Skeletal muscle satellite cell (primary cell): ENCODE measurements around the gene ALK.
A peak's percentile ranks its signal among the peaks of the same experiment; 100 is the strongest.

Source experiments
- H3K27me3 ChIP-seq: 2 replicates; pipeline ENCODE4 v1.7.0; 2013; ENCODE audit warnings: low read length; ENCODE audit not compliant: control insufficient read depth, insufficient read depth
- H3K36me3 ChIP-seq: 2 replicates; pipeline ENCODE4 v1.7.0; 2013; ENCODE audit warnings: mild to moderate bottlenecking, control low read depth, low read length; ENCODE audit not compliant: insufficient read depth
- H3K4me1 ChIP-seq: 2 replicates; pipeline ENCODE4 v1.7.0; 2013; ENCODE audit warnings: low read length; ENCODE audit not compliant: control insufficient read depth, insufficient read depth
- H3K4me2 ChIP-seq: 2 replicates; pipeline ENCODE4 v1.7.0; 2013; ENCODE audit warnings: mild to moderate bottlenecking, low read length
- H3K4me3 ChIP-seq: 2 replicates; pipeline ENCODE4 v1.7.0; 2013; ENCODE audit warnings: low read length
- H3K9ac ChIP-seq: 2 replicates; pipeline ENCODE4 v1.7.0; 2013; ENCODE audit warnings: mild to moderate bottlenecking, low read depth, low read length, moderate library complexity
- H3K9me3 ChIP-seq: replicated peaks from 2 replicates; pipeline ENCODE4 v1.7.0; 2013; ENCODE audit warnings: mild to moderate bottlenecking, control low read depth, low read length

The ALK gene

GRCh38 chr2:29524652-29525051 lies 396.7 kb downstream of the ALK start:
- Histone ChIP-seq H3K4me2 (no peak overlapping the region), H3K4me1 (peaks cover 45% of the 10 kb centered on the region), H3K4me3 (no peak overlapping the region), H3K27me3 (no peaks in the 10 kb centered on the region), H3K9me3 (no peaks in the 10 kb centered on the region), H3K36me3 (no peaks in the 10 kb centered on the region), H3K9ac (no peak overlapping the region)

- Histone ChIP-seq H3K9me3 (no peaks in the 10 kb centered on the region), H3K27me3 (no peaks in the 10 kb centered on the region), H3K4me3 (no peak overlapping the region), H3K9ac (no peak overlapping the region), H3K4me1 (peaks cover 43% of the 10 kb centered on the region), H3K4me2 (peak overlapping the region; percentile 3), H3K36me3 (no peaks in the 10 kb centered on the region)
These were observed 398.3 kb downstream of the ALK start for GRCh38 chr2:29522951-29523669.

GRCh38 chr2:29520001-29520400 lies 401.4 kb downstream of the ALK start:
- peaks cover 44% of the 10 kb centered on the region for H3K4me1 ChIP-seq
- H3K4me2 ChIP-seq: no peak overlapping the region
- no peak overlapping the region for H3K4me3 ChIP-seq
- H3K36me3 ChIP-seq: no peaks in the 10 kb centered on the region
- H3K9ac ChIP-seq: no peak overlapping the region
- H3K9me3 ChIP-seq: no peaks in the 10 kb centered on the region
- H3K27me3 ChIP-seq: no peaks in the 10 kb centered on the region

- no peaks in the 10 kb centered on the region for H3K27me3 ChIP-seq
- peaks cover 44% of the 10 kb centered on the region for H3K4me1 ChIP-seq
These were observed 402.0 kb downstream of the ALK start for GRCh38 chr2:29519338-29519925.

GRCh38 chr2:29518646-29519337 lies 402.6 kb downstream of the ALK start:
- H3K4me2 ChIP-seq: no peak overlapping the region
- H3K4me3 ChIP-seq: no peak overlapping the region
- no peaks in the 10 kb centered on the region for H3K9me3 ChIP-seq
- peaks cover 44% of the 10 kb centered on the region for H3K4me1 ChIP-seq
- no peaks in the 10 kb centered on the region for H3K36me3 ChIP-seq
- H3K9ac ChIP-seq: no peak overlapping the region
- H3K27me3 ChIP-seq: no peaks in the 10 kb centered on the region

More at GRCh38 chr2:29519338-29519925, 402.0 kb downstream of the ALK start:
- Histone ChIP-seq H3K9me3 (no peaks in the 10 kb centered on the region), H3K4me3 (no peak overlapping the region), H3K4me2 (no peak overlapping the region), H3K9ac (no peak overlapping the region), H3K36me3 (no peaks in the 10 kb centered on the region)

- no peaks in the 10 kb centered on the region for H3K9me3 ChIP-seq
These were observed 403.4 kb downstream of the ALK start for GRCh38 chr2:29518010-29518409.

GRCh38 chr2:29517413-29517812 lies 404.0 kb downstream of the ALK start:
- Histone ChIP-seq H3K4me2 (no peak overlapping the region), H3K4me1 (peaks cover 32% of the 10 kb centered on the region), H3K9ac (no peak overlapping the region), H3K4me3 (no peak overlapping the region), H3K9me3 (no peaks in the 10 kb centered on the region), H3K36me3 (no peaks in the 10 kb centered on the region), H3K27me3 (no peaks in the 10 kb centered on the region)

More at GRCh38 chr2:29518010-29518409, 403.4 kb downstream of the ALK start:
- no peaks in the 10 kb centered on the region for H3K27me3 ChIP-seq
- no peak overlapping the region for H3K9ac ChIP-seq
- no peak overlapping the region for H3K4me3 ChIP-seq
- H3K4me1 ChIP-seq: peaks cover 38% of the 10 kb centered on the region
- no peak overlapping the region for H3K4me2 ChIP-seq
- H3K36me3 ChIP-seq: no peaks in the 10 kb centered on the region

- Histone ChIP-seq H3K4me1 (peaks cover 30% of the 10 kb centered on the region), H3K4me3 (no peak overlapping the region), H3K36me3 (no peaks in the 10 kb centered on the region), H3K4me2 (no peak overlapping the region), H3K9ac (no peak overlapping the region), H3K27me3 (no peaks in the 10 kb centered on the region), H3K9me3 (no peaks in the 10 kb centered on the region)
These were observed 404.6 kb downstream of the ALK start for GRCh38 chr2:29516767-29517166.

GRCh38 chr2:29509878-29510277 lies 411.5 kb downstream of the ALK start:
- no peaks in the 10 kb centered on the region for H3K36me3 ChIP-seq
- no peaks in the 10 kb centered on the region for H3K9me3 ChIP-seq
- H3K4me3 ChIP-seq: no peak overlapping the region
- H3K9ac ChIP-seq: no peak overlapping the region
- H3K4me2 ChIP-seq: no peak overlapping the region
- H3K27me3 ChIP-seq: no peaks in the 10 kb centered on the region
- no peaks in the 10 kb centered on the region for H3K4me1 ChIP-seq

- Histone ChIP-seq H3K4me2 (no peak overlapping the region), H3K9ac (no peak overlapping the region), H3K27me3 (no peaks in the 10 kb centered on the region), H3K4me1 (no peaks in the 10 kb centered on the region), H3K36me3 (no peaks in the 10 kb centered on the region), H3K9me3 (no peaks in the 10 kb centered on the region), H3K4me3 (no peak overlapping the region)
These were observed 412.0 kb downstream of the ALK start for GRCh38 chr2:29509397-29509796.

GRCh38 chr2:29504746-29505145 lies 416.6 kb downstream of the ALK start:
- Histone ChIP-seq H3K9ac (no peak overlapping the region), H3K4me1 (no peaks in the 10 kb centered on the region), H3K36me3 (no peaks in the 10 kb centered on the region), H3K9me3 (no peaks in the 10 kb centered on the region), H3K4me3 (no peak overlapping the region), H3K27me3 (peaks cover 4% of the 10 kb centered on the region), H3K4me2 (no peak overlapping the region)
